GM19372 (cell line): Measurements from ENCODE around the gene EHD4.

ENCODE experiments used
- ATAC-seq: cut with Tn5 transposase; IDR thresholded peaks from one replicate; pipeline ENCODE4 v1.9.1; 2021; ENCODE audit warnings: mild to moderate bottlenecking, low read depth, moderate library complexity; ENCODE audit not compliant: unreplicated experiment

EHD4 gene

GRCh38 chr15:41922353-41922752 is 50.0 kb downstream of the EHD4 start:
- ATAC-seq: no peak

GRCh38 chr15:41921639-41922038 is 50.7 kb downstream of the EHD4 start:
- ATAC-seq: no peak

GRCh38 chr15:41921167-41921566 is 51.2 kb downstream of the EHD4 start:
- no peak for ATAC-seq

GRCh38 chr15:41919954-41920538 is 52.3 kb downstream of the EHD4 start:
- no peak for ATAC-seq

GRCh38 chr15:41919201-41919820 is 53.0 kb downstream of the EHD4 start:
- no peak for ATAC-seq

GRCh38 chr15:41918506-41919126 is 53.7 kb downstream of the EHD4 start:
- no peak for ATAC-seq

- ATAC-seq: no peak
Observed at GRCh38 chr15:41917767-41918430, 54.5 kb downstream of the EHD4 start.

GRCh38 chr15:41915255-41915994 is 56.9 kb downstream of the EHD4 start:
- no peak for ATAC-seq

GRCh38 chr15:41914411-41914810 is 57.9 kb downstream of the EHD4 start:
- no peak for ATAC-seq

GRCh38 chr15:41913256-41913655 is 59.1 kb downstream of the EHD4 start:
- ATAC-seq: no peak

- ATAC-seq: no peak
Observed at GRCh38 chr15:41911691-41912345, 60.5 kb downstream of the EHD4 start.

GRCh38 chr15:41908736-41909461 is 63.5 kb downstream of the EHD4 start:
- no peak for ATAC-seq

GRCh38 chr15:41907141-41907540 is 65.2 kb downstream of the EHD4 start:
- ATAC-seq: no peak

GRCh38 chr15:41906608-41907007 is 65.7 kb downstream of the EHD4 start:
- no peak for ATAC-seq

GRCh38 chr15:41905036-41905793 is 67.1 kb downstream of the EHD4 start:
- no peak for ATAC-seq

- no peak for ATAC-seq
Observed at GRCh38 chr15:41904541-41905005, 67.8 kb downstream of the EHD4 start.

GRCh38 chr15:41903782-41904181 is 68.6 kb downstream of the EHD4 start:
- no peak for ATAC-seq

GRCh38 chr15:41901431-41901830 is 70.9 kb downstream of the EHD4 start:
- no peak for ATAC-seq
